ENCODE data around the gene DGCR8.

Gene DGCR8

GRCh38 chr22:20079745-20080444 lies at the start of gene DGCR8:
TSS of gene DGCR8 (plus strand) at chr22:20080241. CDS start at chr22:20085964, 5,723 bp downstream.
- DNase-seq: peak; percentile 55

GRCh38 chr22:20031732-20032406 lies 48.2 kb upstream of the DGCR8 start:
- no peak for DNase-seq

GRCh38 chr22:20032407-20032991 lies 47.5 kb upstream of the DGCR8 start:
- no peak for DNase-seq

- DNase-seq: no peak
Observed at GRCh38 chr22:20033045-20033706, 46.9 kb upstream of the DGCR8 start.

GRCh38 chr22:20034143-20034542 lies 45.9 kb upstream of the DGCR8 start:
- no peak for DNase-seq

GRCh38 chr22:20035375-20036083 lies 44.5 kb upstream of the DGCR8 start:
- no peak for DNase-seq

GRCh38 chr22:20036084-20036482 lies 44.0 kb upstream of the DGCR8 start:
- DNase-seq: no peak

GRCh38 chr22:20036535-20037392 lies 43.3 kb upstream of the DGCR8 start:
- DNase-seq: no peak

- no peak for DNase-seq
Observed at GRCh38 chr22:20037419-20037818, 42.6 kb upstream of the DGCR8 start.

GRCh38 chr22:20038574-20038973 lies 41.5 kb upstream of the DGCR8 start:
- DNase-seq: no peak

GRCh38 chr22:20039683-20040325 lies 40.2 kb upstream of the DGCR8 start:
- no peak for DNase-seq

- DNase-seq: no peak
Observed at GRCh38 chr22:20040327-20041200, 39.5 kb upstream of the DGCR8 start.

- no peak for DNase-seq
Observed at GRCh38 chr22:20043057-20043996, 36.7 kb upstream of the DGCR8 start.

GRCh38 chr22:20043997-20044342 lies 36.1 kb upstream of the DGCR8 start:
- DNase-seq: no peak

- DNase-seq: no peak
Observed at GRCh38 chr22:20044495-20045151, 35.4 kb upstream of the DGCR8 start.

- DNase-seq: no peak
Observed at GRCh38 chr22:20046730-20047129, 33.3 kb upstream of the DGCR8 start.

GRCh38 chr22:20051927-20052308 lies 28.1 kb upstream of the DGCR8 start:
- no peak for DNase-seq

GRCh38 chr22:20052309-20053259 lies 27.5 kb upstream of the DGCR8 start:
- no peak for DNase-seq
